Left ventricle myocardium inferior (tissue), 1 donor: ENCODE results near the gene CTNNBL1. TPM values are rescaled to one million over a fixed set of nuclear protein-coding genes. Genes with fewer than 3 reads are reported as not detected.
A peak's percentile ranks its signal among the peaks of the same experiment; 100 is the strongest.

Source experiments
- DNase-seq: peaks from one replicate; pipeline ENCODE4 v3.0.0-alpha.2; 2020
- H3K27ac ChIP-seq: fragments of 200-600 bp; replicated peaks from 2 replicates; pipeline ENCODE4 v1.8.0; 2021
- H3K27me3 ChIP-seq: fragments of 200-600 bp; 2 replicates; pipeline ENCODE4 v1.8.0; 2021; ENCODE audit warnings: low read depth
- H3K36me3 ChIP-seq: fragments of 200-600 bp; 2 replicates; pipeline ENCODE4 v1.8.0; 2021
- H3K4me1 ChIP-seq: fragments of 200-600 bp; 2 replicates; pipeline ENCODE4 v1.8.0; 2021
- H3K4me3 ChIP-seq: fragments of 200-600 bp; 2 replicates; pipeline ENCODE4 v1.8.0; 2021; ENCODE audit warnings: mild to moderate bottlenecking, moderate library complexity
- H3K9me3 ChIP-seq: fragments of 200-600 bp; replicated peaks from 2 replicates; pipeline ENCODE4 v1.8.0; 2021
- CTCF ChIP-seq: fragments of 200-600 bp; IDR thresholded peaks from 2 replicates; pipeline ENCODE4 v1.8.0; 2021; ENCODE audit warnings: antibody characterized with exemption, mild to moderate bottlenecking, borderline replicate concordance
- intact Hi-C: fragments of 100-400 bp; cut with micrococcal nuclease; formaldehyde crosslinking; loops from one replicate; pipeline ENCODE4 v1.11.0; 2022
- total RNA-seq: library from RNA; stranded (reverse); fragmentation: NEBNext Ultra II Directional; extraction: Animal tissue kit (Norgen Biotek cat#: 25700); gene quantifications from one replicate; pipeline ENCODE4 v1.2.1, GENCODE V29; 2021
- donor health status: DM: no; HTN: yes; CAD: no; lungs with severe emphysema.

Gene CTNNBL1
- total RNA-seq, 1 donor from 2014 or later = 58.8 TPM

- peaks cover 57% of the 10 kb centered on the region for H3K4me1 ChIP-seq
- H3K4me3 ChIP-seq = no peak overlapping the region
- no peaks in the 10 kb centered on the region for H3K9me3 ChIP-seq
- H3K27ac ChIP-seq = peak overlapping the region; percentile 6
- intact Hi-C loops = no loop called here
- no peak for TF ChIP-seq CTCF
- DNase-seq = no peak
- peaks cover 14% of the 10 kb centered on the region for H3K27me3 ChIP-seq
- H3K36me3 ChIP-seq = peaks cover 3% of the 10 kb centered on the region
Observed at GRCh38 chr20:37878835-37879599, 185.2 kb downstream of the CTNNBL1 start.

GRCh38 chr20:37879843-37880242 is 186.0 kb downstream of the CTNNBL1 start:
- intact Hi-C loops = no loop called here
- Histone ChIP-seq H3K27me3 (peaks cover 22% of the 10 kb centered on the region), H3K27ac (no peak overlapping the region), H3K4me1 (peaks cover 57% of the 10 kb centered on the region), H3K4me3 (no peak overlapping the region), H3K9me3 (no peaks in the 10 kb centered on the region), H3K36me3 (no peaks in the 10 kb centered on the region)
- no peak for TF ChIP-seq CTCF
- DNase-seq = no peak

GRCh38 chr20:37880726-37881591 is 187.1 kb downstream of the CTNNBL1 start:
- Histone ChIP-seq H3K27ac (peak overlapping the region; percentile 54), H3K27me3 (peaks cover 31% of the 10 kb centered on the region), H3K9me3 (no peaks in the 10 kb centered on the region), H3K4me1 (peaks cover 61% of the 10 kb centered on the region), H3K36me3 (no peaks in the 10 kb centered on the region), H3K4me3 (no peak overlapping the region)
- TF ChIP-seq CTCF = no peak
- peak; percentile 87 for DNase-seq
- intact Hi-C loops = no loop called here

GRCh38 chr20:37881601-37882343 is 187.9 kb downstream of the CTNNBL1 start:
- H3K27me3 ChIP-seq = peaks cover 35% of the 10 kb centered on the region
- no peaks in the 10 kb centered on the region for H3K36me3 ChIP-seq
- intact Hi-C loops = no loop called here
- H3K4me1 ChIP-seq = peaks cover 69% of the 10 kb centered on the region
- no peak overlapping the region for H3K27ac ChIP-seq
- DNase-seq = no peak
- H3K4me3 ChIP-seq = no peak overlapping the region
- no peak for TF ChIP-seq CTCF
- no peaks in the 10 kb centered on the region for H3K9me3 ChIP-seq

- no peak overlapping the region for H3K27ac ChIP-seq
- no peak overlapping the region for H3K4me3 ChIP-seq
- DNase-seq = no peak
- H3K9me3 ChIP-seq = no peaks in the 10 kb centered on the region
- H3K4me1 ChIP-seq = peaks cover 65% of the 10 kb centered on the region
- intact Hi-C loops = no loop called here
- peaks cover 44% of the 10 kb centered on the region for H3K27me3 ChIP-seq
- TF ChIP-seq CTCF = no peak
- no peaks in the 10 kb centered on the region for H3K36me3 ChIP-seq
Observed at GRCh38 chr20:37882961-37883712, 189.3 kb downstream of the CTNNBL1 start.
